ENCODE results near the gene PLA2G2D.
"Not testable (repeated sequence)": the region's sequence is repeated elsewhere in the genome, so short reads cannot be mapped to it uniquely, and the experiment has no call there.

The PLA2G2D gene

DNA sequence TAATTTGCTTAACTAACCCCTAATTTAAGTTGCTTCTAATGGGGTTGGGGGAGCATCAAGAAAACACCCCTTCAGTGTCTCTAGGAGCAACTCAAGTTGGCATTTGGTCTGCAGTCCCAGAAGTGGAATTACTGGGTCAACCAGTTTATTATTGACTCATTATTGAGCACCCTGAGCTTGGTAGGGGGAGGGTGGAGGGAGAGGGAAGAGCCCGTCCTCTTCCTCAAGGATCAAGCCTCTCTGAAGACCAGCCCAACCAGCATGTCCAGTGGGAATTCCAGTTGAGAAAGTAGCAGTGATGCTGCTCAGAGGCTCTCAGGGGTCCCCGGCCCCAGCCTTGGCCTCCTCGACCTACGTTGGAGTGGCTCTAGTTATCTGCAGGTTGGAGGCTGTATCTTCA lies 17.7 kb upstream of the PLA2G2D start:
- Mint-ChIP-seq H3K4me1 (no peaks in the 10 kb centered on the region), H3K9me3 (peaks cover 2% of the 10 kb centered on the region), H3K4me3 (no peak overlapping the region), H3K27me3 (ENCODE audit: low read depth) (peaks cover 8% of the 10 kb centered on the region), H3K27ac (no peak overlapping the region), H3K36me3 (ENCODE audit: low read depth) (no peaks in the 10 kb centered on the region)
- TF ChIP-seq, protein P1, sequence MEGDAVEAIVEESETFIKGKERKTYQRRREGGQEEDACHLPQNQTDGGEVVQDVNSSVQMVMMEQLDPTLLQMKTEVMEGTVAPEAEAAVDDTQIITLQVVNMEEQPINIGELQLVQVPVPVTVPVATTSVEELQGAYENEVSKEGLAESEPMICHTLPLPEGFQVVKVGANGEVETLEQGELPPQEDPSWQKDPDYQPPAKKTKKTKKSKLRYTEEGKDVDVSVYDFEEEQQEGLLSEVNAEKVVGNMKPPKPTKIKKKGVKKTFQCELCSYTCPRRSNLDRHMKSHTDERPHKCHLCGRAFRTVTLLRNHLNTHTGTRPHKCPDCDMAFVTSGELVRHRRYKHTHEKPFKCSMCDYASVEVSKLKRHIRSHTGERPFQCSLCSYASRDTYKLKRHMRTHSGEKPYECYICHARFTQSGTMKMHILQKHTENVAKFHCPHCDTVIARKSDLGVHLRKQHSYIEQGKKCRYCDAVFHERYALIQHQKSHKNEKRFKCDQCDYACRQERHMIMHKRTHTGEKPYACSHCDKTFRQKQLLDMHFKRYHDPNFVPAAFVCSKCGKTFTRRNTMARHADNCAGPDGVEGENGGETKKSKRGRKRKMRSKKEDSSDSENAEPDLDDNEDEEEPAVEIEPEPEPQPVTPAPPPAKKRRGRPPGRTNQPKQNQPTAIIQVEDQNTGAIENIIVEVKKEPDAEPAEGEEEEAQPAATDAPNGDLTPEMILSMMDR (IDR thresholded peaks at IDR 0.05; ENCODE audit: unreplicated experiment in 3 of 3) = no peak

DNA sequence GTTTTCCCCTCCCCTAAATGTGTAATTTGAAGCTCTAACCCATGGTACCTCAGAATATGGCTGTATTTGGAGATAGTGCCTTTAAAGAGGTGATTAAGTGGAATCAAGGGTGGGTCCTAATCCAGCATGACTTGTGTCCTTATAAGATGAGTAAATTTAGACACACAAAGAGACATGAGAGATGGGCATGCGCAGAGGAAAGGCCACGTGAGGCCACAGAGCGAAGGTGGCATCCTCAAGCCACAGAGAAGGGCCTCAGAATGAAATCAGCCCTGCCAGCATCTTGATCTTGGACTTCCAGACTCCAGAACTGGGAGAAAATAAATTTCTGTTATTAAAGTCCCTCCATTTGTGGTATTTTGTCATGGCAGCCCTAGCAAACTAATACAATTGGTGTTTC lies 16.9 kb upstream of the PLA2G2D start:
- TF ChIP-seq, protein P1 (IDR thresholded peaks at IDR 0.05; ENCODE audit: unreplicated experiment in 3 of 3) = no peak
- Mint-ChIP-seq H3K27me3 (ENCODE audit: low read depth) (peaks cover 3% of the 10 kb centered on the region), H3K27ac (no peak overlapping the region), H3K4me1 (no peaks in the 10 kb centered on the region), H3K9me3 (peaks cover 6% of the 10 kb centered on the region), H3K36me3 (ENCODE audit: low read depth) (no peaks in the 10 kb centered on the region), H3K4me3 (no peak overlapping the region)

DNA sequence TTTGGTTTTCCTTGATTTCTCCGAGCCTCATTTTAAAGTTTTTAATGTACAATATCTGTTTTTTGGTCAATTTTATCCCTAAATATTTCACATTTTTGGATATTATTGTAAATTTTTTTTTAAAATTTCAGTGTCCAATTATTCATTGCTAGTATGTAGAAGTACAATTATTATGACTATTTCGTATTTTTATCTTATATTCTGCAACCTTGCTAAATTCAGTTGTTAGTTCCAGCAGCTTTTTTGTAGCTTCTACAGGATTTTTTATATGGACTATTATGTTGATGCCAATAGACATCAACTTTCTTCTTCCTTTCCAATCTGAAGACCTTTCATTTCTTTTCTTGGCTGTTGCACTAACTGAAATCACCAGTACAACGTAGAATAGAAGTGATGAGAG lies 15.7 kb upstream of the PLA2G2D start:
- Mint-ChIP-seq H3K36me3 (ENCODE audit: low read depth) (no peaks in the 10 kb centered on the region), H3K4me1 (no peaks in the 10 kb centered on the region), H3K27ac (no peak overlapping the region), H3K9me3 (peaks cover 9% of the 10 kb centered on the region), H3K4me3 (no peak overlapping the region), H3K27me3 (ENCODE audit: low read depth) (no peaks in the 10 kb centered on the region)
- TF ChIP-seq, protein P1 (IDR thresholded peaks at IDR 0.05; ENCODE audit: unreplicated experiment in 3 of 3) = no peak

DNA sequence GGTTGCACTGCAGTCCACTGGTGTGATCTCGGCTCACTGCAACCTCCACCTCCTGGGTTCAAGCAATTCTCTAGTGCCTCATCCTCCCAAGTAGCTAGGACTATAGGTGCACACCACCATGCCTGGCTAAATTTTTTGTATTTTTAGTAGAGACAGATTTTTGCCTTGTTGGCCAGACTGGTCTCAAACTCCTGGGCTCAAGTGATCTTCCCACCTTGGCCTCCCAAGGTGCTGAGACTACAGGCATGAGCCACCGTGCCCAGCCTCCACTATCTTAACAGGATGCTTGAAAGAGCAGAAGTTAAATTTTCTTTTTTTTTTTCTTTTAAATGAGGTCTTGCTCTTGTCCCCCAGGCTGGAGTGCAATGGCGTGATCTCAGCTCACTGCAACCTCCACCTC lies 11.2 kb upstream of the PLA2G2D start:
- not testable (repeated sequence) for H3K27ac Mint-ChIP-seq; H3K36me3 Mint-ChIP-seq (ENCODE audit: low read depth); H3K4me3 Mint-ChIP-seq; H3K4me1 Mint-ChIP-seq; H3K27me3 Mint-ChIP-seq (ENCODE audit: low read depth)
- peaks cover 26% of the 10 kb centered on the region for H3K9me3 Mint-ChIP-seq

DNA sequence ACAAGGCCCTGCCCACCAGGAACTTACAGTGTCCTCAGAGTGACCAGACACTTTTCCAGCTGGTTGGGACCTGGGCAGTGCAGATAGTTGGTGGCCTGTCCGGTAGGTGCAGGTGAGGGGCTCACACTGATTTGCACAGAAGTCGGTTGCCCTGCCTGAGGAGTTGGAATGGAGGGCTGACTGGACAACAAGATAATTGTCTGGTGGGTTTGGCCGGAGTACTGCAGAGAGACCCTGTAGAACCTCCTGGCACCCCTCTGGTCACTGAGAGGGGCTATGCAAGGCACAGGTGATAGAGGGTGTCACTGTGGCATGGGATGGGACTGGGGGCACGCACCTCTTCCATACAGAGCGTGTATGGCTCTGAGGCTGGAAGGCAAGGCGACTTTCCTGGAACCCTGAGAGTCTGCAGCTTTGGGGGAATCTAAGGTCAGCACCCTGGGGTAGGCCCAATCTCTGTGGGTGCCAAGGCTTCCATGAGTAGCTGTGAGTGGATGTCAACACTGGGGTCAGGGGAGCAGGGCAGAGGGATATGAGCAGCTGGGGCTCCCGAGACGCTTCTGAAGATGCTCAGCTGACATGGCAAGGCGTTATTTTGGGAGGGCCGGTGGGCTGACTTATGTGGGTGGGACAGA lies 7.6 kb upstream of the PLA2G2D start:
- H3K27ac Mint-ChIP-seq = no peak overlapping the region
- H3K4me1 Mint-ChIP-seq = peaks cover 7% of the 10 kb centered on the region
- H3K4me3 Mint-ChIP-seq = no peak overlapping the region
- H3K36me3 Mint-ChIP-seq (ENCODE audit: low read depth) = no peaks in the 10 kb centered on the region
- peaks cover 22% of the 10 kb centered on the region for H3K9me3 Mint-ChIP-seq
- peaks cover 23% of the 10 kb centered on the region for H3K27me3 Mint-ChIP-seq (ENCODE audit: low read depth)
- TF ChIP-seq, protein P1 (IDR thresholded peaks at IDR 0.05; ENCODE audit: unreplicated experiment in 3 of 3) = no peak

DNA sequence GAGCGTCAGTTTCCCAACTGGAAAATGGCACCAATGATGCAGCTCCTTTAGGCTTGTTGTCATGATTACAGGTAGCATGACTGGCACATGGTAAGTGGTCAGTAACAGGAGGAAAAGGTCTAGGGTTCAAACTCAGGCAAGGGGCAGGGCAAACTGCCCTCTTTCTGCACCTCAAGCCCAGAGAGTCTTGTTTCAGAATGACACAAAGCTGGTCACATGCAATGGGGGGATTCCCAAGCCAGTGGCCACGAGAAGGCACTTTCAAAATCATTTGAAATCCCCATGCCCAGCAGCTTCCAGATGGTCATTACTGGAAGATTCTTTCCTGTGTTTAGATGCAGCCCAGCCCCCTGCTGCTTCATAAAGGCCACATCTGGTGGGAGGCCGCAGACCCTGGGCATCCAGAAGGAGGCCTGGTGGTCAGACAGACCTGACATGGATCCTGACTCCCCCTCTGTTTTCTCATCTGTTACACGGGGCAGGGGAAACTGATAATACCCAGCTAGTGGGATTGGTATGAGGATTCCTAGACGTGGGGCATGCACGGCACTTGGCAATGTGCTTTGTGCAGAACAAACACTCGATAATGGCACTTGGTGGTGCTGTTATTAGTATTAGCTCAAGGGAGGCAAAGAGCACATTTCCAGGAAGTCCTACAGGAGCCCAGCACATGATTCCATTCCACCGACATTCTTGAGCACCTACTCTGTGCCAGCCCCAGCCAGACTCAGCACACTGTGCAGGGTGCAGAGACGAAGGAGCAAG lies 6.9 kb upstream of the PLA2G2D start:
- peaks cover 19% of the 10 kb centered on the region for H3K9me3 Mint-ChIP-seq
- H3K4me1 Mint-ChIP-seq = peaks cover 7% of the 10 kb centered on the region
- no peak overlapping the region for H3K27ac Mint-ChIP-seq
- TF ChIP-seq, protein P1 (IDR thresholded peaks at IDR 0.05; ENCODE audit: unreplicated experiment in 3 of 3) = no peak
- no peaks in the 10 kb centered on the region for H3K36me3 Mint-ChIP-seq (ENCODE audit: low read depth)
- peaks cover 30% of the 10 kb centered on the region for H3K27me3 Mint-ChIP-seq (ENCODE audit: low read depth)
- no peak overlapping the region for H3K4me3 Mint-ChIP-seq

Data from nephron (organoid).